Breast epithelium (tissue), 4 donors: ENCODE results near the gene SORBS2. TPM values are rescaled to one million over a fixed set of nuclear protein-coding genes. Genes with fewer than 3 reads are reported as not detected.

ENCODE experiments used
- DNase-seq, 2 donors: peaks; one replicate each; pipeline ENCODE4 v3.0.0-alpha.2; 2019; ENCODE audit warnings: low spot score in 2 of 2
- H3K27ac ChIP-seq, 2 donors: fragments of 200-600 bp; sonication (generic) in 1 of 2; one replicate each; pipeline ENCODE4 v1.5.1; 2016 to 2019; ENCODE audit warnings: mild to moderate bottlenecking in 1 of 2
- H3K27me3 ChIP-seq, 2 donors: fragments of 200-600 bp; sonication (generic) in 1 of 2; one replicate each; pipeline versions ENCODE4 v1.5.1 to v1.6.0; 2017 to 2019; ENCODE audit warnings: control low read depth in 1 of 2, mild to moderate bottlenecking in 1 of 2
- H3K36me3 ChIP-seq: fragments of 200-600 bp; one replicate; pipeline ENCODE4 v1.5.1; 2019
- H3K4me1 ChIP-seq, 2 donors: fragments of 200-600 bp; sonication (generic); one replicate each; pipeline ENCODE4 v1.5.1; 2016 to 2019; ENCODE audit warnings: control low read depth in 1 of 2
- H3K4me3 ChIP-seq, 3 donors: fragments of 200-600 bp; sonication (generic); 1 replicate in 2 of 3; 2 replicates in 1 of 3; pipeline ENCODE4 v1.5.1; 2016 to 2019; ENCODE audit warnings: mild to moderate bottlenecking in 3 of 3, moderate library complexity in 2 of 3
- H3K9me3 ChIP-seq, 2 donors: fragments of 200-600 bp; sonication (generic) in 1 of 2; one replicate each; pipeline ENCODE4 v1.5.1; 2016 to 2019; ENCODE audit warnings: control low read depth in 1 of 2
- CTCF ChIP-seq, 3 donors: fragments of 450-650 bp; IDR thresholded peaks; one replicate each; pipeline ENCODE4 v1.5.1; 2016 to 2017; ENCODE audit warnings: antibody characterized with exemption in 3 of 3, mild to moderate bottlenecking in 3 of 3, moderate library complexity in 3 of 3
- POLR2A ChIP-seq: fragments of 450-650 bp; IDR thresholded peaks from one replicate; pipeline ENCODE4 v1.6.1; 2016; ENCODE audit warnings: antibody characterized with exemption, mild to moderate bottlenecking, moderate library complexity
- POLR2AphosphoS5 ChIP-seq, 3 donors: sonication (generic); formaldehyde crosslinking; IDR thresholded peaks; one replicate each; pipeline ENCODE4 v1.6.1; 2017; ENCODE audit warnings: antibody characterized with exemption in 3 of 3
- intact Hi-C: fragments of 100-400 bp; cut with DNase I; formaldehyde crosslinking; loops from one replicate; pipeline ENCODE4 v1.15.1; 2023; ENCODE audit warnings: low total_unique reads
- total RNA-seq, 3 donors: library from RNA; depleted of rRNA; stranded (reverse); fragments of >200 nt; gene quantifications; one replicate each; pipeline ENCODE4 v1.1.0, GENCODE V29; 2016

Gene SORBS2
- total RNA-seq, 3 donors from 2014 or later = 21.8 to 132 (median 105) TPM

DNA sequence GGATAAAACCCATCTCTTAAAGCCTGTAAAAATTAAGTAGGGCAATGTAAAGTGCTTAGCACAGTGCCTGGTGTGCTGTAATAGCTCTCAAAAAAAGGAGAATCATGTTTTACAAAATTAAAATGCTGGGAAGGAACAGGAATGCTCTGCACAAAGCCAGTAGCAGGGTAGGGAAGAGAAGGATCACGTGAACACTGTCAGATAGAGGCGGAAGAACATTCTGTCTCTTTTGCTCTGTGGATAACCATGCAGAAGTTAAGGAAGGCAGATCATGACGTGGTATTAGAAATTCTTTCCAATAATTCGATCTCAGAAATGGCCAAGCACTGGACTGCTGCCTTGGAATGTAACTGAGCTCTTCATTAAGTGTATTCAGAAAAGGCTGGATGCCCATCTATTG is 140.5 kb downstream of the SORBS2 start:
- no peak overlapping the region for H3K27ac ChIP-seq
- no peak overlapping the region for H3K4me3 ChIP-seq
- H3K36me3 ChIP-seq = no peaks in the 10 kb centered on the region
- intact Hi-C loops = no loop called here
- no peak for TF ChIP-seq POLR2AphosphoS5 (IDR thresholded peaks at IDR 0.05)
- no peak for TF ChIP-seq POLR2A
- no peak for TF ChIP-seq CTCF (IDR thresholded peaks at IDR 0.05)
- H3K9me3 ChIP-seq = no peaks in the 10 kb centered on the region
- H3K27me3 ChIP-seq = no peaks in the 10 kb centered on the region
- H3K4me1 ChIP-seq = no peaks in the 10 kb centered on the region
- DNase-seq = no peak

DNA sequence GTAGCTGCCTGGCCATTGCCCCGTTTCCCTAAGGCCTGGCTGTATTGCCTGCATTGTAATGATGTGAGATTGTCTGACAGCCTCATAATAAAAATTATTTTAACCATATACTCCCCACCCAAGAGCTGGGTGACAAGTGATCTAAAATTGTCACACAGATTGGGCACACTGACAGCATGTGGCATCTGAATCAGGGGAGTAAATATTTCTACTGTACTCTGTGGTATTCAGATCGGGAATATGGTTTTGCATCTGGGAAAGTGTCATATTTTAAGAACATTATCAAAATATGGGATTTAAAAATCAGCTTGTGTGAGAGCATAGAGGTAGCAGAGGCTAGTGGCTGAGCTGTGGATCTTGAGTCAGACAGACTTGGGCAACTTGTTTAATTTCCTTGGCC is 140.9 kb downstream of the SORBS2 start:
- Histone ChIP-seq H3K9me3 (no peaks in the 10 kb centered on the region), H3K4me1 (no peaks in the 10 kb centered on the region), H3K4me3 (no peak overlapping the region), H3K27me3 (no peaks in the 10 kb centered on the region), H3K27ac (no peak overlapping the region), H3K36me3 (no peaks in the 10 kb centered on the region)
- intact Hi-C loops = no loop called here
- TF ChIP-seq CTCF (IDR thresholded peaks at IDR 0.05) (no peak), POLR2A (no peak), POLR2AphosphoS5 (IDR thresholded peaks at IDR 0.05) (no peak)
- no peak for DNase-seq

DNA sequence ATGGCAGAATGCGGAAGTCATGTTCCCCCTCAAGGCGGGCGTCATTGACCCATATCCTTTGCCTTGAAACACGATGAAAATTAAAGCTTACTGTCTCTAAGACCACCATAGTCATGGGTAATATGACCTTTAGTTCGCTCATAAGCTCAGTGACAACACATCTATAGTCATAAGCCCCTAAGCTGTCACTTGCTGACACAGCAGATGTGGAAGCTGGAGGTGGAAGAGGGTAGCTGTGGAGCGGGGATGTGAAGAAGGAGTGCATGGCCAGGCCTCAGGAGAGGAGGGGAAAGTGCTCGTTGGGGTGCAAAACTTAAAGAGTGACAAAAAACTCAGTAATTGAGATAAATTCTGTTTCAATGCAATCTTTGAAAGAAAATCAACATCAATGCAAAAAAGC is 142.7 kb downstream of the SORBS2 start:
- H3K4me1 ChIP-seq = no peaks in the 10 kb centered on the region
- H3K9me3 ChIP-seq = no peaks in the 10 kb centered on the region
- TF ChIP-seq CTCF (IDR thresholded peaks at IDR 0.05) (no peak), POLR2AphosphoS5 (IDR thresholded peaks at IDR 0.05) (no peak), POLR2A (no peak)
- DNase-seq = no peak
- H3K36me3 ChIP-seq = no peaks in the 10 kb centered on the region
- no peak overlapping the region for H3K4me3 ChIP-seq
- intact Hi-C loops = no loop called here
- no peak overlapping the region for H3K27ac ChIP-seq
- H3K27me3 ChIP-seq = no peaks in the 10 kb centered on the region

DNA sequence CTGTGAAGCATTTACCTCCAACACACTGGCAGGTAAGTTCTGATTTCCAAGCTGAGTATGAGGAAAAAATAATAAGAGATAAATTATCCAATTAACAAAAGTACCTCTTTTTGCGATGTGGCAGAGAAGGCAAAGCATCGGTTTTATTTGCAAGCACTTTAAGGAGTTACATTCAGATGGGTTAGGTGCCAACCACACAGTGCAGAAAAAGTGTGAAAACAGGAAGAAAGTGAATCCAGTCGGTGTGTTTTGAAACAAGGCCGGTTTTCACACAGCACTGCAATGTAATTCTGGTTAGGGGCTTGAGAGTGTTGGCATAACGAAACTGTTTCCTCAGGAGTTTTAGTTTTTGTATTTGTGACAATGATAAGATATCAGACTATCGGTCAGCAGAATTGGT is 145.8 kb downstream of the SORBS2 start:
- no peak overlapping the region for H3K4me3 ChIP-seq
- no peaks in the 10 kb centered on the region for H3K4me1 ChIP-seq
- H3K27ac ChIP-seq = no peak overlapping the region
- H3K36me3 ChIP-seq = no peaks in the 10 kb centered on the region
- intact Hi-C loops = no loop called here
- no peaks in the 10 kb centered on the region for H3K27me3 ChIP-seq
- no peak for DNase-seq
- no peak for TF ChIP-seq CTCF (IDR thresholded peaks at IDR 0.05)
- TF ChIP-seq POLR2A = no peak
- no peak for TF ChIP-seq POLR2AphosphoS5 (IDR thresholded peaks at IDR 0.05)
- H3K9me3 ChIP-seq = no peaks in the 10 kb centered on the region

- intact Hi-C loops = no loop called here
- TF ChIP-seq POLR2AphosphoS5 (IDR thresholded peaks at IDR 0.05) (no peak), POLR2A (no peak), CTCF (IDR thresholded peaks at IDR 0.05) (no peak)
- H3K36me3 ChIP-seq = no peaks in the 10 kb centered on the region
- H3K27me3 ChIP-seq = no peaks in the 10 kb centered on the region
- no peak for DNase-seq
- H3K4me1 ChIP-seq = no peaks in the 10 kb centered on the region
- H3K4me3 ChIP-seq = no peak overlapping the region
- H3K9me3 ChIP-seq = no peaks in the 10 kb centered on the region
- no peak overlapping the region for H3K27ac ChIP-seq
Observed at GRCh38 chr4:185665655-185666054, 146.3 kb downstream of the SORBS2 start.
